Muscle layer of duodenum (tissue), 2 donors: ENCODE data around the gene OR2C1.
A peak's percentile ranks its signal among the peaks of the same experiment; 100 is the strongest.

Experiments used
- H3K27ac ChIP-seq: one replicate; pipeline ENCODE4 v1.7.0; 2013; ENCODE audit warnings: mild to moderate bottlenecking, low read length
- H3K27me3 ChIP-seq: one replicate; pipeline ENCODE4 v1.7.0; 2013; ENCODE audit warnings: low read depth, mild to moderate bottlenecking, control low read depth, low read length
- H3K36me3 ChIP-seq, 2 donors: one replicate each; pipeline ENCODE4 v1.7.0; 2013; ENCODE audit warnings: low read length in 2 of 2, control low read depth in 1 of 2, mild to moderate bottlenecking in 1 of 2; ENCODE audit not compliant: insufficient read depth in 2 of 2, control insufficient read depth in 1 of 2
- H3K4me1 ChIP-seq, 2 donors: one replicate each; pipeline ENCODE4 v1.7.0; 2013; ENCODE audit warnings: low read length in 2 of 2, mild to moderate bottlenecking in 2 of 2, control low read depth in 1 of 2, moderate library complexity in 1 of 2; ENCODE audit not compliant: insufficient read depth in 2 of 2, control insufficient read depth in 1 of 2
- H3K4me3 ChIP-seq, 2 donors: one replicate each; pipeline ENCODE4 v1.7.0; 2013; ENCODE audit warnings: low read length in 2 of 2, low read depth in 1 of 2, mild to moderate bottlenecking in 1 of 2
- H3K9me3 ChIP-seq, 2 donors: one replicate each; pipeline ENCODE4 v1.7.0; 2013; ENCODE audit warnings: low read length in 2 of 2, control low read depth in 1 of 2, mild to moderate bottlenecking in 1 of 2; ENCODE audit not compliant: control insufficient read depth in 1 of 2
- donor health status: healthy.

Gene OR2C1

DNA sequence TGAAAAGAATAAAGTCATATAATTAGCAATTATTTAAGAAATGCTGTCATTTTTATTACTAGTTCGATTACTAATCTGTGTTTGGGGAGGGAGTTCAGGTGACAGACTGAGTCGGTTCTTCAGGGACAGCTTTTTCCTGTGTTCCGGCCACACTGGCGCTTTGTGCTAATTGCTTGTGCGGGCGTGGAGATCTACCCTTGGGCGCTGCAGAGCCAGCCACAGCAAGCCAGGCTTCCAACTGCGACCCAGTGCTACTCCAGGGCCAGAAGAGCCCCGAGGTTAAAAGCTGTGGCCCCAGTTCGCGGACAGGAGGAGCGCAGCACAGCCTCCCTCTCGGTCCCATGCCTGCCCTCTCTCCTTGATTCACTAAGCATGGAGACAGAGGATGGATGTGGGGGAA lies 6.5 kb upstream of the OR2C1 start:
- H3K4me3 ChIP-seq: no peak overlapping the region
- no peak overlapping the region for H3K27ac ChIP-seq
- no peaks in the 10 kb centered on the region for H3K36me3 ChIP-seq
- H3K9me3 ChIP-seq: no peaks in the 10 kb centered on the region
- no peaks in the 10 kb centered on the region for H3K4me1 ChIP-seq
- no peaks in the 10 kb centered on the region for H3K27me3 ChIP-seq

DNA sequence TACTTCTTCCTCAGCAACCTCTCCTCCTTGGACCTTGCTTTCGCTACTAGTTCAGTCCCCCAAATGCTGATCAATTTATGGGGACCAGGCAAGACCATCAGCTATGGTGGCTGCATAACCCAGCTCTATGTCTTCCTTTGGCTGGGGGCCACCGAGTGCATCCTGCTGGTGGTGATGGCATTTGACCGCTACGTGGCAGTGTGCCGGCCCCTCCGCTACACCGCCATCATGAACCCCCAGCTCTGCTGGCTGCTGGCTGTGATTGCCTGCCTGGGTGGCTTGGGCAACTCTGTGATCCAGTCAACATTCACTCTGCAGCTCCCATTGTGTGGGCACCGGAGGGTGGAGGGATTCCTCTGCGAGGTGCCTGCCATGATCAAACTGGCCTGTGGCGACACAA lies 429 bp downstream of the OR2C1 start:
- H3K27ac ChIP-seq: no peak overlapping the region
- H3K27me3 ChIP-seq: no peaks in the 10 kb centered on the region
- H3K9me3 ChIP-seq: peaks cover 0 to 2% of the 10 kb centered on the region in 2 donors
- H3K4me1 ChIP-seq: no peaks in the 10 kb centered on the region
- H3K36me3 ChIP-seq: no peaks in the 10 kb centered on the region
- no peak overlapping the region for H3K4me3 ChIP-seq

DNA sequence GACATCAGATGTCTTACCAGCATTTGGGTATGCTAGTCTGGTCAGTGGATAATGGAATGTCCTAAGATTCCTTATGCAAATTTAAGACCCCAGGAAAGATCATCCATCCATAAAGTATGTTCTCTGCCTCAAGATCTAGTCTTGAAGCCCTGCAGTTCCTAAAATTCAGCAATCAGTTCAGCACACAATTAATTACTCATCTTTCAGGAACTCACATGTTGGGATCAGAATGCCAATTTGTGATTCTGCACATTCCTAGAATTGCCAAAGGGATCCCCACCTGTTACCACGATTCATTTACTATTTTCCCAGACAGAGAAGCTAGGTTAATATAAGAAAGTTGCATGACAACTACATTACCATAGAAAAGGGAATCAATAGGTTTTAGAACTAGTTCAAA lies 3.2 kb downstream of the OR2C1 start:
- Histone ChIP-seq H3K9me3 (peaks cover 2 to 14% of the 10 kb centered on the region in 2 donors), H3K36me3 (no peaks in the 10 kb centered on the region), H3K27ac (no peak overlapping the region), H3K4me1 (no peaks in the 10 kb centered on the region), H3K4me3 (no peak overlapping the region), H3K27me3 (no peaks in the 10 kb centered on the region)

DNA sequence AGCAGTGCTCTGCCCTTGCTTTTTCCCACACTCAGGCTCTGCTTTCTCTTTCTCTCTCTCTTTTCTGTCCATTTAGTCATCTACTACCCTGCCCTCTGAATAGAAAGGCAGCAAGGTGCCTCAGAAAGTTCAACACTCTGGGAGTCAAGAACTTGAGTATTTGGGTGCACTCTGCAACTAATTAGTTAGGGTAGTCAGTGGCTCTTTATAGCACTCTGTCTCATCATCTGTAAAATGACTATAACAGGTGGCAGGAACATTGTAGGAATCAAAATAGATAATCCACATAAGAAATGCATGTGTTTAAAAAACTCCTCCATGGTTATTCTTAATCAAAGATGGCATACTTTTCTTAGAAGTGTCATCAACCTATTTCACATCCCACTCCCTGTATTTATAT lies 7.2 kb downstream of the OR2C1 start:
- Histone ChIP-seq H3K27ac (no peak overlapping the region), H3K36me3 (no peaks in the 10 kb centered on the region), H3K27me3 (no peaks in the 10 kb centered on the region), H3K4me1 (no peaks in the 10 kb centered on the region), H3K4me3 (no peak overlapping the region), H3K9me3 (peaks cover 9 to 19% of the 10 kb centered on the region in 2 donors)

DNA sequence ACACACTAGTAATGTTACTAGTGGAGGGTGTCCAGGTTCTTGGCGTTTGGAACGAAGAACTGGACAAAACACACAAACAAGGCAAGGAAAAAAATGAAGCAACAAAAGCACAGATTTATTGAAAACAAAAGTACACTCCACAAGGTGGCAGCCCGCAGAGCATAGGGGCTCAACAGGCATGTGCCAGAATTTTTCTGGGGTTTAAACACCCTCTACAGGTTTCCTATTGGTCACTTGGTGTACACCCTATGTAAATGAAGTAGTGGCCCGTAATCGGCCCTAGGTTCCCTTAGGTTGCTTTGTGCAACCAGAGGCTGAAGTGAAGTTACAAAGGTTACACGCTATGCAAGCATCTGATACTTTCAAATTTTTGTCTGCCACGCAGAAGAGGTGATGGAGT lies 8.1 kb downstream of the OR2C1 start:
- Histone ChIP-seq H3K9me3 (peaks cover 9 to 19% of the 10 kb centered on the region in 2 donors), H3K4me1 (no peaks in the 10 kb centered on the region), H3K4me3 (peak overlapping the region in 1 of 2 donors; percentile 34), H3K27me3 (no peaks in the 10 kb centered on the region), H3K27ac (no peak overlapping the region), H3K36me3 (no peaks in the 10 kb centered on the region)

DNA sequence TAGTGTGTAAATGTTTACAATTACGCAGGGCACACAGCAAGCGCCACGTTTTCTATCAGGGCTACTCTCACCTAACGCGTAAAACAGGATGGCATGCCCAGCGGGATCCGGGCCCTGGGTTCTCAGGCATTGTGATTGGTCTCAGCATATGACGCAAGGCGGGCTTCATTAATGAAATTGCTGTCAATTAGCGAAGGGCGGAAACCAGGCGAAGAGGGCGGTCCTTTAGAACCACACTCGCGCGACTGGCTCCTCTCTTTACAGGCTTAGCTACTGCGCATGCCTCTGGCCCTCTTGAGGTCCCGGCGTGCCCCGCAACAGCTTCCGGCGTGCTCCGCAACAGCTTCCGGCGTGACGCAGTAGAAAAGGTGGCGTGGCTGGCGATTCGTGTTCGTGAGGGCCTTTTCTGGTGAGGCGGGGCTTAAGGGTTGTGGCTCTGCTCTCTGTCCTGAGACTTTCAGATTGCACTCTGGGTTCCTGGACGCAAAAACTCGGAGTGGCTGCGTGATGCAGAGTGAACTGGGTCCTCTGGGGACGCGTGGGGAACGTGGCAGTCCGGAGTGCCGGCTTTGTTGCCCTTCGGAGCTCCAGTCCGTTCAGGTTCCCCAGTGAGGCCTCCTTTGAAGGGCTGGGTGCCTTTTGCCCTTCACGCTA lies 9.2 kb downstream of the OR2C1 start:
- peaks cover 9 to 19% of the 10 kb centered on the region in 2 donors for H3K9me3 ChIP-seq

DNA sequence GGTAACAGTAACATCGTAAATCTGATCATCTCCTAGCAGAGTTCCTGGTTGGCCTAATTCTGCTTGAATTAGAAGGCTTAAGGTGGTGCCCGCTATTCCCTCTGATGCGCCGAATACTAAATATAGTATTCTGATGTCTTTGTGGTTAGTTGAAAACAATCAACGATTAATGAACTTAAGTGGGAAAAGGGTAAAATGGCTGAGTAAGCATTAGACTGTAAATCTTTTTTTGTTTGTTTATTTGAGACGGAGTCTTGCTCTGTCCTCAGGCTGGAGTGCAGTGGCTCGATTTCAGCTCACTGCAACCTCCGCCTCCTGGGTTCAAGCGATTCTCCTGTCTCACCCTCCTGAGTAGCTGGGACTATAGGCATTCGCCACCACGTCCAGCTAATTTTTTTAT lies 13.4 kb downstream of the OR2C1 start:
- Histone ChIP-seq H3K27me3 (no peaks in the 10 kb centered on the region), H3K9me3 (peaks cover 4 to 23% of the 10 kb centered on the region in 2 donors), H3K4me1 (no peaks in the 10 kb centered on the region), H3K27ac (no peak overlapping the region), H3K4me3 (no peak overlapping the region), H3K36me3 (peaks cover 0 to 13% of the 10 kb centered on the region in 2 donors)

More for the DNA sequence above, 9.2 kb downstream of the OR2C1 start:
- no peaks in the 10 kb centered on the region for H3K4me1 ChIP-seq
- peak overlapping the region; percentile 79 for H3K27ac ChIP-seq
- peak overlapping the region; percentile 63 to 76 for H3K4me3 ChIP-seq
- H3K27me3 ChIP-seq: no peaks in the 10 kb centered on the region
- no peaks in the 10 kb centered on the region for H3K36me3 ChIP-seq

DNA sequence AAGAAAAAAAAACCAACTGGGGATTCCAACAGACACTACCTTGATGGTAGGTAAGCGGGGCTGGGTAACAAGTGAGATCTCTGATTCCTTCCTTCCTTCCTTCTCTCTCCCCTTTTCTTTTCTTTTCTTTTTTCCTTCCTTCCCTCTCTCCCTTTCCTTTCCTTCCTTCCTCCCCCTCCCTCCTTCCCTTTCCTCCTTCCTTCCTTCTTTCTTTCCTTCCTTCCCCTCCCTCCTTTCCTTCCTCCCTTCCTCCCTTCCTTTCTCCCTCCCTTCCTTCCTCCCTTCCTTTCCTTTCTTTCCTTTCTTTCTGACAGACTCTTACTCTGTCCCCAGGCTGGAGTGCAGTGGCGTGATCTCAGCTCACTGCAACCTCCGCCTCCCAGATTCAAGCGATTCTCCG lies 20.0 kb downstream of the OR2C1 start:
- Histone ChIP-seq H3K4me1 (no peaks in the 10 kb centered on the region), H3K36me3 (peaks cover 0 to 46% of the 10 kb centered on the region in 2 donors), H3K27me3 (no peaks in the 10 kb centered on the region), H3K27ac (no peak overlapping the region), H3K4me3 (peak overlapping the region in 1 of 2 donors; percentile 34), H3K9me3 (peaks cover 44 to 78% of the 10 kb centered on the region in 2 donors)

DNA sequence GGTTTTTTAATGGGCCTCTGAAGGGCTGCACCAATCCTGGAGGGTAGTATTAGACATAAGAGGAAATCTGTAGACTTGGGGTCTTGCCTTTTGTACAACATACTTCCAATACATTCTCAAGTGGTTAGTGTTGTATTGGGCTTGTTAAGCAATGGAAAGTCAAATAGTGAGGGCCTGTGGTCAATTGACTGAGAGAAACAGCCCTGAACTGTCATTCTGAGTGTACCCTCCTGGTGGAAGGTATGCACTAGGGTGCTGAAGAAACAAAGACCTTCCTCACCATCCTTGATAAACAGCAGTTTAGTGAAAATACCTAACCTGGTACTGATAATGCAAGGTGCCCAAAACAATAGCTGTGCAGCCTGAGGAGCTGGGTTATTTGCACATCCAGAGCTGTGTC lies 22.2 kb downstream of the OR2C1 start:
- no peaks in the 10 kb centered on the region for H3K27me3 ChIP-seq
- peak overlapping the region in 1 of 2 donors; percentile 19 for H3K4me3 ChIP-seq
- H3K9me3 ChIP-seq: peaks cover 66 to 95% of the 10 kb centered on the region in 2 donors
- no peaks in the 10 kb centered on the region for H3K4me1 ChIP-seq
- H3K27ac ChIP-seq: no peak overlapping the region
- H3K36me3 ChIP-seq: peaks cover 14 to 61% of the 10 kb centered on the region in 2 donors

DNA sequence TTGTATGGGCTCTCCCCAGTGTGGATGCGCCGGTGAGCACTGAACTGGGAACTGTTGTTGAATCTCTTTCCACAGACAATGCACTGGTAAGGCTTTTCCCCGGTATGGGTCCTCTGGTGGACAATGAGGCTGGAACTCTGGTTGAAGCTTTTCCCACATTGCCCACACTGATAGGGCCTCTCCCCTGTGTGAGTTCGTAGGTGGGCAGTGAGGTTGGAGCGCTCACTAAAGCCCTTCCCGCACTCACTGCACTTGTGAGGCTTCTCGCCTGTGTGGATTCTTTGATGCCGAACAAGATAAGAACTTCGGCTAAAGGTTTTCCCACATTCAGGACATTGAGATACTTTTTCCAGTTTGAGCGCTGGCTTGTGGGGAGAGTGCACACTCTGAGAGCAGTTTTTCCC lies 27.4 kb downstream of the OR2C1 start:
- H3K9me3 ChIP-seq: peaks cover 68 to 85% of the 10 kb centered on the region in 2 donors
- H3K27ac ChIP-seq: no peak overlapping the region
- no peaks in the 10 kb centered on the region for H3K4me1 ChIP-seq
- H3K36me3 ChIP-seq: peaks cover 46 to 72% of the 10 kb centered on the region in 2 donors
- H3K4me3 ChIP-seq: peak overlapping the region; percentile 57 to 66
- H3K27me3 ChIP-seq: no peaks in the 10 kb centered on the region

DNA sequence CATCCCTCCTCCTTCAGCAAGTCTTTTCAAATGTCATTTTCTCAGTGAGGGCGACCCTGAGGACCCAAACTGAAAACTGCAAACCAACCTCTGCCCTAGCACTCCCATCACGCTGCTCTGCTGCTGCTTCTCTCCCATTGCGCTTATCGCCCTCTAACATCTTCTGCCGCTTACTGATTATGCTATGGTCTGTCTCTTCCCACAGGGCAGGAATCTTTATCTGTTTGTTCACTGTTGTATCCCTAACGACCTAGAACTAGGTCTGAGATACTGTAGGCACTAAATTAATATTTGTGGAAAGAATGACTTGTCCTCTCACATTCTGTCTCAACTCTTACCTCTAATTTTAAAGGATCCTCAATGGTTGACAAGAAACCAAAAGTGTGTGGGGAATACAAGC lies 32.6 kb downstream of the OR2C1 start:
- H3K27me3 ChIP-seq: no peaks in the 10 kb centered on the region
- H3K9me3 ChIP-seq: peaks cover 45 to 73% of the 10 kb centered on the region in 2 donors
- no peaks in the 10 kb centered on the region for H3K4me1 ChIP-seq
- peak overlapping the region in 1 of 2 donors; percentile 32 for H3K4me3 ChIP-seq
- peaks cover 61 to 81% of the 10 kb centered on the region in 2 donors for H3K36me3 ChIP-seq
- no peak overlapping the region for H3K27ac ChIP-seq
